BE2C (cell line): ENCODE data around the gene HDAC4.
A peak's percentile ranks its signal among the peaks of the same experiment; 100 is the strongest.

ENCODE experiments used
- DNase-seq: peaks from one replicate; pipeline ENCODE4 v3.0.0-alpha.2; 2020
- H3K27me3 ChIP-seq: fragments of 250-450 bp; sonication (Bioruptor Pico); 2 replicates; pipeline ENCODE4 v1.5.1; 2020; ENCODE audit warnings: mild to moderate bottlenecking
- H3K36me3 ChIP-seq: fragments of 250-450 bp; sonication (Bioruptor Pico); 2 replicates; pipeline ENCODE4 v1.5.1; 2020; ENCODE audit warnings: mild to moderate bottlenecking
- H3K4me1 ChIP-seq: fragments of 250-450 bp; sonication (Bioruptor Pico); 2 replicates; pipeline ENCODE4 v1.5.1; 2020
- H3K4me3 ChIP-seq: 2 replicates; pipeline ENCODE4 v1.5.1; 2011; ENCODE audit warnings: low read depth, low read length
- H3K9me3 ChIP-seq: fragments of 250-450 bp; sonication (Bioruptor Pico); 2 replicates; pipeline ENCODE4 v1.5.1; 2020
- TF ChIP-seq, protein P1 (sequence below): IDR thresholded peaks from 2 replicates; pipeline ENCODE4 v1.5.1; 2012; ENCODE audit warnings: mild to moderate bottlenecking, low read depth, low read length

The HDAC4 gene

DNA sequence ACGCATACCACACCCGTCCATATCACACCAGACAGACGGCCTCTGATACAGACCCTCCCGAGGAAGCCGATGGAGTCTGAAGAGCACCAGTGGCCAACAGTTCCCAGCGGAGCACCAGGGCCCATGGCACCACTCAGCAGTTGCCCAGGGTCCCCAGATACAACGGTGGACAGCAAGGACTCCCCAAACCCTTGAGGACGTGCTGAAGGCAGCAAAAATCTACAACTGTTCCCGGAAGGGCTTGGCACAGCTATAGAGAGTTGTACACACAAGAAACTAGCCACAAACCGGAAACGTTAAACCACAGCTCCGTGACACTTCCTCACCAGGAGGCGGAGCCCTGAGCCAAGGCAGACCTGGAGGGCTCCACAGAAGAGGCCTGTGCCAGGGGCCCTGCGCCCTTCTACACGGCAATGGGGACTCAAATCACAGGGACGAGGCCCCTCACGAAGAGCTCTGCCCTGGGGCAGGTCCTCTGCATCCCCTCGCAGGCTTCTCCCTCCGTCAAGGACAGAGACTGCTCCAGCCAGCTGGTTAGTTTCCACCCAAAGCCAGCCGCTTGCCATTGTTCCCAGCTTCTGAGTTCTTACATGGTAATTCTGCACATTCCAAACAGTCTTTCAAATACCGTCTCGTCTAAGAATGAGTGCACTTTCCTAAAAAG is 133.4 kb downstream of the HDAC4 start:
- no peaks in the 10 kb centered on the region for H3K27me3 ChIP-seq
- H3K36me3 ChIP-seq: no peaks in the 10 kb centered on the region
- H3K4me3 ChIP-seq: no peak overlapping the region
- peaks cover 28% of the 10 kb centered on the region for H3K4me1 ChIP-seq
- DNase-seq: peak; percentile 46
- no peaks in the 10 kb centered on the region for H3K9me3 ChIP-seq
- TF ChIP-seq, protein P1, sequence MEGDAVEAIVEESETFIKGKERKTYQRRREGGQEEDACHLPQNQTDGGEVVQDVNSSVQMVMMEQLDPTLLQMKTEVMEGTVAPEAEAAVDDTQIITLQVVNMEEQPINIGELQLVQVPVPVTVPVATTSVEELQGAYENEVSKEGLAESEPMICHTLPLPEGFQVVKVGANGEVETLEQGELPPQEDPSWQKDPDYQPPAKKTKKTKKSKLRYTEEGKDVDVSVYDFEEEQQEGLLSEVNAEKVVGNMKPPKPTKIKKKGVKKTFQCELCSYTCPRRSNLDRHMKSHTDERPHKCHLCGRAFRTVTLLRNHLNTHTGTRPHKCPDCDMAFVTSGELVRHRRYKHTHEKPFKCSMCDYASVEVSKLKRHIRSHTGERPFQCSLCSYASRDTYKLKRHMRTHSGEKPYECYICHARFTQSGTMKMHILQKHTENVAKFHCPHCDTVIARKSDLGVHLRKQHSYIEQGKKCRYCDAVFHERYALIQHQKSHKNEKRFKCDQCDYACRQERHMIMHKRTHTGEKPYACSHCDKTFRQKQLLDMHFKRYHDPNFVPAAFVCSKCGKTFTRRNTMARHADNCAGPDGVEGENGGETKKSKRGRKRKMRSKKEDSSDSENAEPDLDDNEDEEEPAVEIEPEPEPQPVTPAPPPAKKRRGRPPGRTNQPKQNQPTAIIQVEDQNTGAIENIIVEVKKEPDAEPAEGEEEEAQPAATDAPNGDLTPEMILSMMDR: peak; percentile 43

DNA sequence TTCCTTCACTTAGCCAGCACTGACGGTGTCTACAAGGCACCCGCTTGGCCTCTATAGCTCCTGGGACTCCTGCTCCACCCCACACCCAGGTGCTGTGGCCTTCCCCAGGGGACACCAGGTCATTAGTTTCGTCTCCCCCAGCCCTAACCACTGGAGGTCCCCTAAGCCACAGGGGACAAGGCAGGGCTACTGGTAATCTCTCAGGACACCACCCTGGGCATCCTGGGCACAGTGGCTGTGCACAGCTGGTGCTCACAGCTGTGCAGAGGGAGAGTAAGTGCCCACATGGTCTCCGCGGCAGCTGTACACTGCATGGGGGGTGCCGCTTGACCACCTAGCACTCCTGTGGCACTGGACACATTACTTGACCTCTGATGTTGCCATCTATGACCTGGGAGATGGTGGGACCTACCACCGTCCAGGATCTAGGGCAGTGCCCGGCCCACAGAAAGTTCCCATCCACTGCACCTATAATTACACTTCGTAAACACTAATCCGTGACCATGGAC is 134.0 kb downstream of the HDAC4 start:
- no peak for DNase-seq
- Histone ChIP-seq H3K36me3 (no peaks in the 10 kb centered on the region), H3K4me3 (no peak overlapping the region), H3K9me3 (no peaks in the 10 kb centered on the region), H3K27me3 (no peaks in the 10 kb centered on the region), H3K4me1 (peaks cover 28% of the 10 kb centered on the region)
- TF ChIP-seq, protein P1: no peak

DNA sequence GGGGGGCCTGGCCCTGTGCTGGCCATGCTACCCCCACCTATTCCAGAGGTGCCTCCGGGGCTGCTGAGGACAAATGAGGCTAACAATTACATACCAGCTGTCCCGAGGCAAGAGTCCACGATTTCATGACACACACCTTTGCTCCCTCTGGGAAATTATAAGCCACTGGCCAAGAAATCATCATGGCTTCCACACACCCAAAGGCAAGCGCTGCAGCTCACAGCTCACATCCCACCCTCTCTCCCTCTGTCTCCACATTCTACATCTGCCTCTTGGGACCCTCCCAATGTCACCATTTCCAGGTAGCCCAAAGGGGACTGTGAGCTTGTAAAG is 134.4 kb downstream of the HDAC4 start:
- no peak overlapping the region for H3K4me3 ChIP-seq
- no peak for DNase-seq
- no peaks in the 10 kb centered on the region for H3K9me3 ChIP-seq
- no peaks in the 10 kb centered on the region for H3K27me3 ChIP-seq
- peaks cover 28% of the 10 kb centered on the region for H3K4me1 ChIP-seq
- no peaks in the 10 kb centered on the region for H3K36me3 ChIP-seq
- TF ChIP-seq, protein P1: no peak

DNA sequence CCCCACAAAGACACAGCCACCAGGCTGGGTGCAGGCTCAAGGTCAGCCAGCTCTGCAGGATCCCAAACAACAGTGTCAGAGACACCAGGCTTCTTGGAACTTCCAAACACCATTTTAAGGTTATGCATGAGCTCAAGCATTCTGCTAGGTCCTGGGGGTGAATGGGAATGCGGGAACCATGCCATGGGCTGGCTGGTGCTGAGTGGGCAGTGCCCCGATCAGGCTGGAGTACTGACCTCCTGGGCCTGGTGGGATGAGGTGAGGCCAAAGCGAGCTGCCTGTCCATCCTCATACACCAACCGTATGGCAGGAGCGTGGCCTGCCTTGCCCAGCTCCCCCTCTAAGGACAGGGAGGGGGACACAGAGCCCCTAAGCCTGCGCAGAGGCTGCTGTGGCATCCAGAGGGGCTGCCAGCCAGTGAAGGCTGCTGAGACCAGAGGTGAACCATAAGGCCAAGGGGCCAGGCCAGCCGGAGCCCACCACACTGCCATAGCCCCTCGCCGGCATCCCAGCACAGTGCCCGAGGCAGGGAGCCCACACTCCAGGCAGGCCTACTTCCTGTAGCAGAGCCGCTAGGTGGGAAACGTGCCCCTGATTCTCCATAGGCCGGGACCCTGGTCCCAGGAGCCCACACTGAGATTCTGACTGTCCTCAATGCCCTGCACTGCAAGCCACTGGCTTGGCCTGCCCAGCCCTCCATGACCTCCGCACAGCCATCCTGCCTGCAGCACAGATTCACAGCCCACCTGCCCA is 135.0 kb downstream of the HDAC4 start:
- Histone ChIP-seq H3K36me3 (no peaks in the 10 kb centered on the region), H3K4me3 (no peak overlapping the region), H3K4me1 (peaks cover 28% of the 10 kb centered on the region), H3K9me3 (no peaks in the 10 kb centered on the region), H3K27me3 (no peaks in the 10 kb centered on the region)
- TF ChIP-seq, protein P1: no peak
- no peak for DNase-seq

DNA sequence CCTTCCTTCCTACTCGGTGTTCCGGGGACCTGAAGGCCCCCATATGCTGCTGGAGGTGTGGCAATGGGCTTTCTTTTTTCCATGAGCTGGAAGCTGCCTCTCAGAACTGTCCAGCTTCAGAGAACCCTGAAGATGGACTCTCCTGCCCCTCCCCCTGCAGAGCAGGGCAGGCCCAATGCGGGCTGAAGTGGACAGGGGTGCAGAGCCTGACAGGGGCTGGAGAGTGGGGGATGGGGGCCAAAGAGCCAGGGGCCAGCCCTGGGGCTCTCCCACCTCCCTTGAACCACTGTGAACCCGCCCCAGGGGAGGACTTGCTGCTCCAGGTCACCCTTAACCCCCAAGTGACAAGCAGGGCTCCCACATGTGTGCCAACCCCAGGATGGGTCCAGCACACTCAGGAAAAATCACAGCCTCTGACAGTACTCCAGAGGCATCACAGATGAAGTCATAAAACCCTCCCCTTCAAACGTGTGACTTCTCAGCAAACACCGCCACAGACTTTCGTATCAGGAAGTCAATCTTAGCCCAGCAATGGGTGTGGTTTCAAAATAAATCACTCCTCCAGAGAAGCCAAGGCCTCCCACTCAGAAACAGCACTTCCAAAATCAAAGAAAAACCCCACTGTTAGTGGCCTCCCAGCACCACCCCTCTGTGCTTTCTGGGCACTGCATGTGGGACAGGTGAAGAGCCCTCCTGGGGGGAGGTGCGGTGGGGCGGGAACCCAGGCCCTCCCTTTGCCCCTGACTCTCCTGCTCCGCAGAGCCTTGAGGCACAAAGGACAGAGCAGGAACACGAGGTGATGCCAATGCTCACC is 135.8 kb downstream of the HDAC4 start:
- H3K4me1 ChIP-seq: peaks cover 28% of the 10 kb centered on the region
- H3K9me3 ChIP-seq: no peaks in the 10 kb centered on the region
- no peak overlapping the region for H3K4me3 ChIP-seq
- no peaks in the 10 kb centered on the region for H3K36me3 ChIP-seq
- no peak for DNase-seq
- TF ChIP-seq, protein P1: no peak
- H3K27me3 ChIP-seq: no peaks in the 10 kb centered on the region
